H1 (cell line): Measurements from ENCODE around the gene MIA3. TPM values are rescaled to one million over a fixed set of nuclear protein-coding genes. Genes with fewer than 3 reads are reported as not detected.

Experiments used
- CTCF ChIA-PET: fragments of 300-600 bp; sonication (Branson Sonifier 250); formaldehyde crosslinking; loops from one replicate; lab custom pipeline; 2021; ENCODE audit not compliant: partially characterized antibody; lab: Charles Lee
- POLR2A ChIA-PET: fragments of 300-600 bp; sonication (Branson Sonifier 250); formaldehyde crosslinking; loops from one replicate; lab custom pipeline; 2021; ENCODE audit warnings: inconsistent platforms; ENCODE audit not compliant: partially characterized antibody; lab: Charles Lee
- DNase-seq, 2 experiments: peaks; one replicate each; pipeline versions ENCODE4 v3.0.0 to v3.0.0-alpha.2; 2010 to 2022; ENCODE audit warnings: low spot score in 2 of 2, low read depth in 1 of 2, mixed read lengths in 1 of 2
- FAIRE-seq: peaks from 2 replicates; lab custom pipeline; 2011; peaks lifted over from hg19 to GRCh38; lab: Jason Lieb, UNC
- H2AFZ ChIP-seq: 2 replicates; pipeline ENCODE4 v1.8.1; 2012; ENCODE audit warnings: low read length, inconsistent platforms
- H2AK5ac ChIP-seq: 2 replicates; pipeline ENCODE4 v1.6.1; 2013; ENCODE audit warnings: low read depth, low read length
- H2BK120ac ChIP-seq: replicated peaks from 2 replicates; pipeline ENCODE3; 2013; ENCODE audit warnings: low read depth, low read length, inconsistent platforms
- H2BK12ac ChIP-seq: 2 replicates; pipeline ENCODE4 v1.6.1; 2013; ENCODE audit warnings: low read depth, low read length
- H2BK15ac ChIP-seq: 2 replicates; pipeline ENCODE4 v1.6.1; 2013; ENCODE audit warnings: low read length
- H2BK20ac ChIP-seq: 2 replicates; pipeline ENCODE4 v1.6.1; 2013; ENCODE audit warnings: low read length
- H2BK5ac ChIP-seq: 2 replicates; pipeline ENCODE4 v1.6.1; 2013; ENCODE audit warnings: low read depth, low read length
- H3K14ac ChIP-seq: 2 replicates; pipeline ENCODE4 v1.6.1; 2013; ENCODE audit warnings: inconsistent platforms; ENCODE audit not compliant: insufficient read length
- H3K18ac ChIP-seq: 2 replicates; pipeline ENCODE4 v1.6.1; 2013; ENCODE audit warnings: low read length; ENCODE audit errors: extremely low read depth
- H3K23ac ChIP-seq: 2 replicates; pipeline ENCODE4 v1.6.1; 2013; ENCODE audit warnings: inconsistent platforms; ENCODE audit not compliant: insufficient read length
- H3K23me2 ChIP-seq: 2 replicates; pipeline ENCODE4 v1.6.1; 2013; ENCODE audit warnings: low read depth, low read length
- H3K27ac ChIP-seq: 2 replicates; pipeline ENCODE4 v1.6.1; 2011; ENCODE audit warnings: low read depth, low read length, inconsistent platforms
- H3K27me3 ChIP-seq, 4 experiments: replicated peaks in 1 of 4; 1 replicate in 1 of 4; 2 replicates in 3 of 4; pipeline versions ENCODE4 v1.6.1 to v1.8.1; 2011 to 2013; ENCODE audit warnings: low read length in 3 of 4, mild to moderate bottlenecking in 3 of 4, inconsistent platforms in 2 of 4, mixed read lengths in 2 of 4, moderate library complexity in 1 of 4; ENCODE audit not compliant: control insufficient read depth in 3 of 4, insufficient read depth in 3 of 4; ENCODE audit errors: extremely low read depth in 1 of 4
- H3K36me3 ChIP-seq, 4 experiments: 2 replicates each; pipeline versions ENCODE4 v1.6.1 to v1.8.1; 2011 to 2013; ENCODE audit warnings: mild to moderate bottlenecking in 4 of 4, low read length in 3 of 4, moderate library complexity in 2 of 4, control low read depth in 1 of 4, inconsistent platforms in 1 of 4; ENCODE audit not compliant: insufficient read depth in 4 of 4, control insufficient read depth in 2 of 4
- H3K4ac ChIP-seq: replicated peaks from 2 replicates; pipeline ENCODE3; 2013; ENCODE audit warnings: low read length, low read depth, mixed read lengths, inconsistent platforms; ENCODE audit not compliant: insufficient read length
- H3K4me1 ChIP-seq, 4 experiments: replicated peaks in 1 of 4; 1 replicate in 1 of 4; 2 replicates in 3 of 4; pipeline versions ENCODE4 v1.6.1 to v1.8.1; 2011 to 2013; ENCODE audit warnings: low read length in 3 of 4, inconsistent platforms in 2 of 4, mixed read lengths in 1 of 4; ENCODE audit not compliant: insufficient read depth in 4 of 4, control insufficient read depth in 3 of 4
- H3K4me2 ChIP-seq, 2 experiments: 2 replicates each; pipeline versions ENCODE4 v1.6.1 to v1.8.1; 2011 to 2013; ENCODE audit warnings: low read depth in 2 of 2, low read length in 2 of 2, control low read depth in 1 of 2, inconsistent platforms in 1 of 2, mild to moderate bottlenecking in 1 of 2; ENCODE audit not compliant: insufficient read depth in 1 of 2
- H3K4me3 ChIP-seq, 4 experiments: fragments of 200-600, 300-600 bp in 1 of 4; sonication (generic), shearing (Covaris generic), sonication (Bioruptor Twin) in 1 of 4; 2 replicates each; pipeline versions ENCODE4 v1.5.1 to v1.8.1; 2011 to 2016; ENCODE audit warnings: low read length in 4 of 4, low read depth in 3 of 4, control low read depth in 2 of 4, inconsistent platforms in 2 of 4, mild to moderate bottlenecking in 2 of 4, mixed read lengths in 1 of 4, moderate library complexity in 1 of 4; ENCODE audit not compliant: insufficient read depth in 2 of 4; ENCODE audit errors: extremely low read depth in 1 of 4
- H3K56ac ChIP-seq: replicated peaks from 2 replicates; pipeline ENCODE3; 2013; ENCODE audit warnings: low read depth, mild to moderate bottlenecking, mixed read lengths, low read length, inconsistent platforms; ENCODE audit not compliant: insufficient read length
- H3K79me1 ChIP-seq: 2 replicates; pipeline ENCODE4 v1.6.1; 2013; ENCODE audit warnings: low read depth, low read length, control low read depth
- H3K79me2 ChIP-seq, 2 experiments: 2 replicates each; pipeline versions ENCODE4 v1.6.1 to v1.8.1; 2012 to 2013; ENCODE audit warnings: low read length in 2 of 2, mild to moderate bottlenecking in 2 of 2, inconsistent platforms in 1 of 2; ENCODE audit not compliant: insufficient read depth in 2 of 2, control insufficient read depth in 1 of 2
- H3K9ac ChIP-seq, 4 experiments: replicated peaks in 1 of 4; 1 replicate in 1 of 4; 2 replicates in 3 of 4; pipeline versions ENCODE4 v1.6.1 to v1.8.1; 2011 to 2013; ENCODE audit warnings: low read depth in 3 of 4, low read length in 3 of 4, control low read depth in 2 of 4, mild to moderate bottlenecking in 2 of 4, moderate library complexity in 2 of 4, inconsistent platforms in 1 of 4; ENCODE audit errors: extremely low read depth in 1 of 4
- H3K9me3 ChIP-seq, 2 experiments: 2 replicates each; pipeline versions ENCODE4 v1.6.1 to v1.8.1; 2012 to 2013; ENCODE audit warnings: mild to moderate bottlenecking in 2 of 2, moderate library complexity in 2 of 2, control low read depth in 1 of 2, inconsistent platforms in 1 of 2, low read depth in 1 of 2, low read length in 1 of 2, mixed read lengths in 1 of 2; ENCODE audit not compliant: insufficient read depth in 2 of 2
- H4K20me1 ChIP-seq, 2 experiments: replicated peaks in 1 of 2; 2 replicates each; pipeline versions ENCODE3 to v1.8.1; 2011 to 2013; ENCODE audit warnings: inconsistent platforms in 2 of 2, low read length in 2 of 2, mild to moderate bottlenecking in 1 of 2; ENCODE audit not compliant: insufficient read depth in 2 of 2, control insufficient read depth in 1 of 2
- H4K5ac ChIP-seq: 2 replicates; pipeline ENCODE4 v1.6.1; 2013; ENCODE audit warnings: low read length, low read depth, mixed read lengths, inconsistent platforms; ENCODE audit not compliant: insufficient read length
- H4K8ac ChIP-seq: 2 replicates; pipeline ENCODE4 v1.8.0; 2013; ENCODE audit warnings: mild to moderate bottlenecking, moderate library complexity, low read length, inconsistent platforms; ENCODE audit not compliant: insufficient read depth; ENCODE audit errors: extremely low read depth
- H4K91ac ChIP-seq: replicated peaks from 2 replicates; pipeline ENCODE3; 2013; ENCODE audit warnings: low read length, mixed read lengths, inconsistent platforms; ENCODE audit not compliant: insufficient read length
- CBX5 ChIP-seq: fragments of 300-800, 300-1000 bp; sonication (generic); IDR thresholded peaks from 2 replicates; pipeline ENCODE4 v1.7.1; 2016; ENCODE audit warnings: antibody characterized with exemption, low read length, low read depth
- CEBPB ChIP-seq: IDR thresholded peaks from 2 replicates; pipeline ENCODE4 v1.6.1; 2012; ENCODE audit warnings: low read depth, low read length
- EP300 ChIP-seq, 2 experiments: IDR thresholded peaks; 1 replicate in 1 of 2; 2 replicates in 1 of 2; pipeline ENCODE4 v1.6.1; 2011 to 2012; ENCODE audit warnings: low read depth in 2 of 2, low read length in 2 of 2, mild to moderate bottlenecking in 2 of 2, borderline replicate concordance in 1 of 2, inconsistent platforms in 1 of 2, moderate library complexity in 1 of 2
- HDAC2 ChIP-seq, 2 experiments: fragments of 300-600 bp in 1 of 2; sonication (generic) in 1 of 2; IDR thresholded peaks; 2 replicates each; pipeline ENCODE4 v1.6.1; 2011 to 2012; ENCODE audit warnings: low read depth in 2 of 2, low read length in 2 of 2, mild to moderate bottlenecking in 2 of 2, moderate library complexity in 2 of 2, borderline replicate concordance in 1 of 2, inconsistent platforms in 1 of 2
- SIRT6 ChIP-seq: IDR thresholded peaks from one replicate; pipeline ENCODE4 v1.7.1; 2012; ENCODE audit warnings: low read length, inconsistent platforms
- SP1 ChIP-seq: IDR thresholded peaks from 2 replicates; pipeline ENCODE4 v1.6.1; 2011; ENCODE audit warnings: low read depth, low read length
- SUZ12 ChIP-seq: fragments of 200-600 bp; sonication (generic); IDR thresholded peaks from 2 replicates; pipeline ENCODE4 v1.6.1; 2012; ENCODE audit warnings: mild to moderate bottlenecking, inconsistent platforms, low read length, moderate library complexity, mixed read lengths
- WGBS, 2 experiments: shearing (Covaris generic) in 1 of 2; methylation state at CpG; one replicate each; pipeline versions ENCODE4 v1.1.6 to v1.1.7; 2013 to 2015; ENCODE audit warnings: low lambda C conversion rate in 2 of 2, mixed read lengths in 2 of 2, inconsistent platforms in 1 of 2, low coverage in 1 of 2, missing lambda C conversion rate in 1 of 2; ENCODE audit not compliant: insufficient replicate concordance in 2 of 2, insufficient coverage in 1 of 2, insufficient read length in 1 of 2; ENCODE audit errors: extremely low coverage in 1 of 2, missing lambda C conversion rate in 1 of 2; 5-methylcytosine and 5-hydroxymethylcytosine counted together
- polyA plus RNA-seq, 7 experiments: library from polyadenylated mRNA; depleted of rRNA in 3 of 7; stranded (reverse) in 5 of 7; unstranded in 2 of 7; fragments of >200 nt in 5 of 7; fragments of 200-250 nt in 2 of 7; gene quantifications; 1 replicate in 5 of 7; 2 replicates in 1 of 7; 4 replicates in 1 of 7; pipeline versions ENCODE4 v1.2.1 to v1.2.3, GENCODE V29; 2011 to 2013; ENCODE audit warnings: missing spikeins in 2 of 7, mixed read lengths in 2 of 7
- total RNA-seq: library from RNA; stranded (reverse); fragmentation: NEBNext Ultra II Directional; extraction: Animal tissue kit (Norgen Biotek cat#: 25700); gene quantifications from 2 replicates; pipeline ENCODE4 v1.2.1, GENCODE V29; 2021

Gene MIA3
- total and polyA plus RNA-seq, 2 of the 8 experiments (the other 6 are each of a cell fraction or from before 2014, with no cell fraction given), result 69.0 to 105 TPM

DNA sequence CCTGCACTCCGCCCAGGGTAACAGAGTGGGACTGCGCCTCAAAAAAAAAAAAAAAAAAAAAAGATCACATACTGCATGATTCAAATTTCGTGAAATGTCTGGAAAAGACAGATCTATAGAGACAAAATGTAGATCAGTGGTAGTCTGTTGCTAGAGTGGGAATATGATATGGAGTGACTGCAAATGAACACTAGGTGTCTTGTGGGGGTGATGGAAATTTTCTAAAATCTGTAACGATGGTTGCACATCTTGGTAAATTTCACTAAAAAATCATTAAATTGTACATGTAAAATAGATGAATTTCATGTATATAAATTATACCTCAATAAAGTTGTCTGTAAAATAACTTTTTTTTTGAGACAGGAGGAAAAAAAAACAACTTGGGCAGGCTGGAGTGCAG, 88.9 kb downstream of the MIA3 start:
- Histone ChIP-seq H3K9ac (no peak overlapping the region), H3K79me1 (peaks cover 3% of the 10 kb centered on the region), H4K5ac (no peak overlapping the region), H2BK5ac (no peak overlapping the region), H2BK12ac (no peak overlapping the region), H3K14ac (no peak overlapping the region), H2BK20ac (no peak overlapping the region), H3K9me3 (peaks cover 0 to 3% of the 10 kb centered on the region in 2 experiments; a peak in 1 of 4 replicates), H4K20me1 (no peaks in the 10 kb centered on the region), H3K18ac (no peak overlapping the region), H3K36me3 (peaks cover 0 to 9% (median 2%) of the 10 kb centered on the region in 4 experiments; a peak in 3 of 8 replicates), H3K27ac (no peak overlapping the region), H2AK5ac (no peak overlapping the region), H3K27me3 (no peaks in the 10 kb centered on the region), H4K91ac (no peak overlapping the region), H3K4me2 (no peak overlapping the region), H2BK120ac (no peak overlapping the region), H3K79me2 (peaks cover 5 to 81% of the 10 kb centered on the region in 2 experiments; a peak in 3 of 4 replicates), H3K23ac (no peak overlapping the region), H4K8ac (no peak overlapping the region), H2BK15ac (no peak overlapping the region), H3K23me2 (peaks cover 3% of the 10 kb centered on the region; the same call in 1 of the 2 replicates), H3K4me1 (no peaks in the 10 kb centered on the region), H3K56ac (no peak overlapping the region), H2AFZ (no peak overlapping the region), H3K4ac (no peak overlapping the region), H3K4me3 (no peak overlapping the region)
- TF ChIP-seq SP1 (no peak), CBX5 (no peak), SUZ12 (no peak), CEBPB (no peak), EP300 (IDR thresholded peaks at IDR 0.05; ENCODE audit: borderline replicate concordance in 1 of 2, low read depth in 2 of 2, low read length in 2 of 2) (no peak), HDAC2 (IDR thresholded peaks at IDR 0.05; ENCODE audit: borderline replicate concordance in 1 of 2, low read depth in 2 of 2, low read length in 2 of 2) (no peak), SIRT6 (no peak)
- FAIRE-seq (no peak), DNase-seq (no peak)
- CTCF ChIA-PET, result no interaction called here
- POLR2A ChIA-PET, result no interaction called here
- whole genome bisulfite sequencing, 2 experiments, result 67% methylated on average over 4 of the region's 4 CpGs; no CpG with 5 or more reads in 1 of the 2 experiments
